ENCODE measurements around the gene ELF4. TPM values are rescaled to one million over a fixed set of nuclear protein-coding genes. Genes with fewer than 3 reads are reported as not detected.

The ELF4 gene
- total RNA-seq, 1 experiment from 2014 or later: 19.2 TPM

GRCh38 chrX:130066975-130067615 lies 43.2 kb downstream of the ELF4 start:
- intact Hi-C loops (cut with micrococcal nuclease): no loop called here
- Histone ChIP-seq H3K27ac (ENCODE audit: low read depth, low read length) (no peak overlapping the region), H3K27me3 (ENCODE audit: insufficient read depth, low read length) (no peaks in the 10 kb centered on the region), H3K9me2 (ENCODE audit: insufficient read depth) (no peaks in the 10 kb centered on the region), H3K9me3 (ENCODE audit: control insufficient read depth in 1 of 2, insufficient read depth in 1 of 2, low read depth in 1 of 2, low read length in 2 of 2) (no peaks in the 10 kb centered on the region), H3K4me3 (replicated peaks in 1 of 2; ENCODE audit: low read depth in 1 of 2, low read length in 2 of 2) (no peak overlapping the region), H4K20me1 (ENCODE audit: insufficient read depth) (no peaks in the 10 kb centered on the region), H3K4me1 (ENCODE audit: control insufficient read depth in 1 of 2, insufficient read depth in 2 of 2, low read length in 2 of 2) (no peaks in the 10 kb centered on the region), H3K4me2 (ENCODE audit: low read length) (no peak overlapping the region), H3K9ac (ENCODE audit: low read length) (no peak overlapping the region), H2AFZ (ENCODE audit: low read depth, low read length, poor library complexity, severe bottlenecking) (no peak overlapping the region), H3K36me3 (ENCODE audit: control insufficient read depth in 1 of 2, insufficient read depth in 2 of 2, low read length in 2 of 2) (no peaks in the 10 kb centered on the region; a peak in 2 of 4 replicates), H3K79me2 (ENCODE audit: insufficient read depth, low read length) (no peaks in the 10 kb centered on the region)
- ChIA-PET POLR2A (no interaction called here), CTCF (no interaction called here), RAD21 (ENCODE audit: low non-redundant PET in 1 of 2, low total read pairs in 2 of 2, uncharacterized antibody in 2 of 2, unreplicated experiment in 2 of 2) (no interaction called here)
- no peak for TF ChIP-seq ELF1 (IDR thresholded peaks at IDR 0.05; ENCODE audit: borderline replicate concordance, low read depth)
- TF ChIP-seq CEBPB (IDR thresholded peaks at IDR 0.05; ENCODE audit: low read depth): no peak
- TF ChIP-seq JUND (IDR thresholded peaks at IDR 0.05): no peak
- TF ChIP-seq POLR2AphosphoS5 (IDR thresholded peaks at IDR 0.05; ENCODE audit: low read depth, low read length): no peak
- TF ChIP-seq RAD21 (IDR thresholded peaks at IDR 0.05; ENCODE audit: low read depth): no peak
- no peak for TF ChIP-seq FOSL1 (IDR thresholded peaks at IDR 0.05; ENCODE audit: low read depth)
- no peak for TF ChIP-seq ZNF274 (IDR thresholded peaks at IDR 0.05; ENCODE audit: low read depth, low read length)
- no peak for TF ChIP-seq ZFX (IDR thresholded peaks at IDR 0.05)
- TF ChIP-seq, protein P1, sequence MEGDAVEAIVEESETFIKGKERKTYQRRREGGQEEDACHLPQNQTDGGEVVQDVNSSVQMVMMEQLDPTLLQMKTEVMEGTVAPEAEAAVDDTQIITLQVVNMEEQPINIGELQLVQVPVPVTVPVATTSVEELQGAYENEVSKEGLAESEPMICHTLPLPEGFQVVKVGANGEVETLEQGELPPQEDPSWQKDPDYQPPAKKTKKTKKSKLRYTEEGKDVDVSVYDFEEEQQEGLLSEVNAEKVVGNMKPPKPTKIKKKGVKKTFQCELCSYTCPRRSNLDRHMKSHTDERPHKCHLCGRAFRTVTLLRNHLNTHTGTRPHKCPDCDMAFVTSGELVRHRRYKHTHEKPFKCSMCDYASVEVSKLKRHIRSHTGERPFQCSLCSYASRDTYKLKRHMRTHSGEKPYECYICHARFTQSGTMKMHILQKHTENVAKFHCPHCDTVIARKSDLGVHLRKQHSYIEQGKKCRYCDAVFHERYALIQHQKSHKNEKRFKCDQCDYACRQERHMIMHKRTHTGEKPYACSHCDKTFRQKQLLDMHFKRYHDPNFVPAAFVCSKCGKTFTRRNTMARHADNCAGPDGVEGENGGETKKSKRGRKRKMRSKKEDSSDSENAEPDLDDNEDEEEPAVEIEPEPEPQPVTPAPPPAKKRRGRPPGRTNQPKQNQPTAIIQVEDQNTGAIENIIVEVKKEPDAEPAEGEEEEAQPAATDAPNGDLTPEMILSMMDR (IDR thresholded peaks at IDR 0.05 in 2 of 3, conservative IDR thresholded peaks at IDR 0.05 in 1 of 3; ENCODE audit: borderline replicate concordance in 1 of 3, insufficient read depth in 1 of 3, low read depth in 2 of 3, low read length in 2 of 3): no peak
- ATAC-seq: no peak
- BruUV-seq (replicated peaks): no TSS peak
- no peak for DNase-seq (ENCODE audit: low read depth, low spot score)
